ENCODE results near the gene FADS3.

Gene FADS3

GRCh38 chr11:61837411-61838005 is 53.8 kb downstream of the FADS3 start:
- DNase-seq (ENCODE audit: low read depth, low spot score): no peak

- no peak for DNase-seq (ENCODE audit: low read depth, low spot score)
Measured at GRCh38 chr11:61836193-61836592, 55.2 kb downstream of the FADS3 start.

- DNase-seq (ENCODE audit: low read depth, low spot score): no peak
Measured at GRCh38 chr11:61834278-61835048, 56.9 kb downstream of the FADS3 start.

GRCh38 chr11:61833926-61834277 is 57.4 kb downstream of the FADS3 start:
- no peak for DNase-seq (ENCODE audit: low read depth, low spot score)

- no peak for DNase-seq (ENCODE audit: low read depth, low spot score)
Measured at GRCh38 chr11:61833471-61833870, 57.9 kb downstream of the FADS3 start.

GRCh38 chr11:61832754-61833153 is 58.6 kb downstream of the FADS3 start:
- DNase-seq (ENCODE audit: low read depth, low spot score): no peak

- no peak for DNase-seq (ENCODE audit: low read depth, low spot score)
Measured at GRCh38 chr11:61832207-61832606, 59.1 kb downstream of the FADS3 start.

GRCh38 chr11:61830237-61831105 is 60.9 kb downstream of the FADS3 start:
- no peak for DNase-seq (ENCODE audit: low read depth, low spot score)

GRCh38 chr11:61829806-61830205 is 61.5 kb downstream of the FADS3 start:
- no peak for DNase-seq (ENCODE audit: low read depth, low spot score)

- DNase-seq (ENCODE audit: low read depth, low spot score): no peak
Measured at GRCh38 chr11:61828629-61829407, 62.5 kb downstream of the FADS3 start.

GRCh38 chr11:61828379-61828628 is 63.0 kb downstream of the FADS3 start:
- no peak for DNase-seq (ENCODE audit: low read depth, low spot score)

GRCh38 chr11:61827571-61828378 is 63.6 kb downstream of the FADS3 start, which contains the start of gene FADS2:
Gene FADS2, plus strand, starts transcription at chr11:61828300. Its CDS starts 91 bp downstream, at chr11:61828391.
- peak; percentile 85 for DNase-seq (ENCODE audit: low read depth, low spot score)

GRCh38 chr11:61826930-61827570 is 64.3 kb downstream of the FADS3 start:
- no peak for DNase-seq (ENCODE audit: low read depth, low spot score)
